CD4-positive, alpha-beta memory T cell (primary cell): Measurements from ENCODE around the gene FUOM. TPM values are rescaled to one million over a fixed set of nuclear protein-coding genes. Genes with fewer than 3 reads are reported as not detected.

Experiments
- CTCF ChIA-PET: fragments of 350-600 bp; sonication (Branson Sonifier 250); formaldehyde crosslinking; loops from one replicate; lab custom pipeline; 2021; ENCODE audit warnings: inconsistent platforms; ENCODE audit not compliant: partially characterized antibody; lab: Charles Lee
- POLR2A ChIA-PET: fragments of 350-600 bp; sonication (Branson Sonifier 250); formaldehyde crosslinking; loops from one replicate; lab custom pipeline; 2021; ENCODE audit not compliant: partially characterized antibody; lab: Charles Lee
- DNase-seq, 5 donors: peaks; one replicate each; pipeline versions ENCODE4 v3.0.0 to v3.0.0-alpha.2; 2020 to 2022; ENCODE audit warnings: mixed read lengths in 1 of 5
- H3K27ac ChIP-seq: one replicate; pipeline ENCODE4 v1.7.0; 2013; ENCODE audit warnings: low read depth, low read length
- H3K27me3 ChIP-seq: 2 replicates; pipeline ENCODE4 v1.7.0; 2013; ENCODE audit warnings: mild to moderate bottlenecking, low read length, moderate library complexity; ENCODE audit not compliant: insufficient read depth
- H3K36me3 ChIP-seq: 2 replicates; pipeline ENCODE4 v1.7.0; 2013; ENCODE audit warnings: mild to moderate bottlenecking, low read length, moderate library complexity; ENCODE audit not compliant: insufficient read depth
- H3K4me1 ChIP-seq: 2 replicates; pipeline ENCODE4 v1.7.0; 2013; ENCODE audit warnings: mild to moderate bottlenecking, low read length, moderate library complexity; ENCODE audit not compliant: insufficient read depth
- H3K4me3 ChIP-seq, 2 donors: one replicate each; pipeline ENCODE4 v1.7.0; 2013; ENCODE audit warnings: low read length in 2 of 2, mild to moderate bottlenecking in 1 of 2
- H3K9me3 ChIP-seq, 2 donors: one replicate each; pipeline ENCODE4 v1.7.0; 2013; ENCODE audit warnings: low read length in 2 of 2, control low read depth in 1 of 2; ENCODE audit not compliant: control insufficient read depth in 1 of 2
- H3K27ac Mint-ChIP-seq, 7 donors: one replicate each; pipeline ENCODE4 v1.8.0; 2020 to 2021; ENCODE audit warnings: mixed read lengths in 7 of 7, mild to moderate bottlenecking in 6 of 7, inconsistent platforms in 3 of 7, moderate library complexity in 3 of 7
- H3K27me3 Mint-ChIP-seq, 2 donors: one replicate each; pipeline ENCODE4 v1.8.0; 2020 to 2021; ENCODE audit warnings: mixed read lengths in 2 of 2
- H3K36me3 Mint-ChIP-seq, 2 donors: one replicate each; pipeline ENCODE4 v1.8.0; 2020 to 2021; ENCODE audit warnings: mixed read lengths in 2 of 2, inconsistent platforms in 1 of 2, mild to moderate bottlenecking in 1 of 2
- H3K4me1 Mint-ChIP-seq, 4 donors: one replicate each; pipeline ENCODE4 v1.8.0; 2020 to 2021; ENCODE audit warnings: mixed read lengths in 4 of 4, mild to moderate bottlenecking in 1 of 4
- H3K4me3 Mint-ChIP-seq, 8 donors: one replicate each; pipeline ENCODE4 v1.8.0; 2020 to 2021; ENCODE audit warnings: mixed read lengths in 8 of 8, mild to moderate bottlenecking in 7 of 8, moderate library complexity in 6 of 8, inconsistent platforms in 3 of 8
- H3K9me3 Mint-ChIP-seq, 8 donors: one replicate each; pipeline ENCODE4 v1.8.0; 2020 to 2021; ENCODE audit warnings: mixed read lengths in 8 of 8, mild to moderate bottlenecking in 5 of 8, inconsistent platforms in 3 of 8, moderate library complexity in 1 of 8
- intact Hi-C: fragments of 100-400 bp; cut with micrococcal nuclease; formaldehyde crosslinking; loops from one replicate; pipeline ENCODE4 v1.15.1; 2023
- polyA plus RNA-seq, 2 donors: library from polyadenylated mRNA; unstranded; fragments of 300-500 nt; fragmentation: Illumina TruSeq; gene quantifications; one replicate each; pipeline ENCODE4 v1.2.3, GENCODE V29; 2021
- total RNA-seq, 2 experiments: library from RNA; stranded (reverse); gene quantifications; one replicate each; pipeline ENCODE4 v1.2.3, GENCODE V29; 2021

FUOM gene
- total and polyA plus RNA-seq, 4 experiments from 2014 or later, result 15.6 to 18.1 (median 16.7) TPM

GRCh38 chr10:133335246-133336117 lies 22.3 kb downstream of the FUOM start:
- intact Hi-C loops, result loop anchor here (2.0 kb wide), 3 partner anchors 23 to 59 kb away; partner anchors contain the start of genes FUOM, MTG1, TUBGCP2 and ZNF511
- H3K4me3 ChIP-seq, result peak overlapping the region in 1 of 2 donors; percentile 57

GRCh38 chr10:133334503-133335245 lies 23.1 kb downstream of the FUOM start:
- Histone ChIP-seq H3K4me3 (peak overlapping the region in 1 of 2 donors; percentile 57), H3K36me3 (no peaks in the 10 kb centered on the region), H3K9me3 (no peaks in the 10 kb centered on the region), H3K4me1 (peaks cover 30% of the 10 kb centered on the region), H3K27me3 (no peaks in the 10 kb centered on the region), H3K27ac (peak overlapping the region; percentile 64)
- ChIA-PET POLR2A (interaction anchor here (1.0 to 3.3 kb wide), 6 partner anchors 10 to 59 kb away, joined by 3 to 25 read pairs (median 6); partner anchors contain the start of genes ECHS1 and MTG1), CTCF (no interaction called here)
- peaks cover under 1 to 2% of the 10 kb centered on the region in 2 donors for H3K27me3 Mint-ChIP-seq
- intact Hi-C loops, result loop anchor here (2.0 kb wide), 1 partner anchor 60 kb away; the partner anchor contains the start of gene MTG1
- peaks cover 0 to 7% (median 0%) of the 10 kb centered on the region in 8 donors for H3K9me3 Mint-ChIP-seq
- H3K27ac Mint-ChIP-seq, result peak overlapping the region in 6 of 7 donors; percentile 91 to 98 (median 94)
- H3K36me3 Mint-ChIP-seq, result no peaks in the 10 kb centered on the region
- peaks cover 3 to 25% (median 4%) of the 10 kb centered on the region in 4 donors for H3K4me1 Mint-ChIP-seq
- peak overlapping the region; percentile 38 to 90 (median 67) for H3K4me3 Mint-ChIP-seq
- DNase-seq, result peak in 1 of 5 donors; percentile 43

More at GRCh38 chr10:133335246-133336117, 22.3 kb downstream of the FUOM start:
- Mint-ChIP-seq H3K27me3 (peaks cover 0 to 1% of the 10 kb centered on the region in 2 donors), H3K4me1 (peaks cover 0 to 22% (median 3%) of the 10 kb centered on the region in 4 donors), H3K27ac (peak overlapping the region in 6 of 7 donors; percentile 90 to 98 (median 94)), H3K36me3 (no peaks in the 10 kb centered on the region), H3K9me3 (peaks cover 0 to 7% (median 0%) of the 10 kb centered on the region in 8 donors), H3K4me3 (peak overlapping the region; percentile 69 to 90 (median 78))
- H3K27me3 ChIP-seq, result no peaks in the 10 kb centered on the region
- no peaks in the 10 kb centered on the region for H3K9me3 ChIP-seq
- H3K27ac ChIP-seq, result peak overlapping the region; percentile 64
- peaks cover 25% of the 10 kb centered on the region for H3K4me1 ChIP-seq
- POLR2A ChIA-PET, result interaction anchor here (0.7 to 3.3 kb wide), 13 partner anchors 11 to 77 kb away, joined by 3 to 25 read pairs (median 5); partner anchors contain the start of genes ECHS1, FUOM and MTG1
- CTCF ChIA-PET, result interaction anchor here (1.4 kb wide), 1 partner anchor 8 kb away, joined by 4 read pairs; no protein-coding TSS in a partner anchor
- H3K36me3 ChIP-seq, result no peaks in the 10 kb centered on the region
- DNase-seq, result peak; percentile 85 to 95 (median 86)

GRCh38 chr10:133332936-133333699 lies 24.7 kb downstream of the FUOM start:
- peak overlapping the region in 2 of 8 donors; percentile 0 to 1 for H3K4me3 Mint-ChIP-seq

GRCh38 chr10:133329491-133330202 lies 28.2 kb downstream of the FUOM start:
- Histone ChIP-seq H3K27ac (no peak overlapping the region), H3K4me3 (no peak overlapping the region), H3K9me3 (no peaks in the 10 kb centered on the region), H3K4me1 (peaks cover 24% of the 10 kb centered on the region), H3K36me3 (no peaks in the 10 kb centered on the region), H3K27me3 (peaks cover 31% of the 10 kb centered on the region)
- Mint-ChIP-seq H3K4me1 (peaks cover 3 to 31% (median 12%) of the 10 kb centered on the region in 4 donors), H3K9me3 (peaks cover 0 to 7% (median 0%) of the 10 kb centered on the region in 8 donors), H3K27ac (peak overlapping the region in 2 of 7 donors; percentile 35 to 79), H3K4me3 (peak overlapping the region in 5 of 8 donors; percentile 21 to 63 (median 32)), H3K36me3 (no peaks in the 10 kb centered on the region), H3K27me3 (peaks cover 13 to 18% of the 10 kb centered on the region in 2 donors)
- ChIA-PET POLR2A (interaction anchor here (0.9 to 1.3 kb wide), 6 partner anchors 26 to 191 kb away, joined by 3 to 6 read pairs (median 3); partner anchors contain the start of gene PAOX), CTCF (interaction anchor here (0.6 to 3.2 kb wide), 57 partner anchors 9 to 1018 kb away, joined by 3 to 28 read pairs (median 5); partner anchors contain the start of genes ECHS1 and PRAP1)
- intact Hi-C loops, result loop anchor here (1.0 kb wide), 4 partner anchors 49 to 279 kb away; no protein-coding TSS in a partner anchor
- DNase-seq, result peak; percentile 77 to 84 (median 81)

More at GRCh38 chr10:133332936-133333699, 24.7 kb downstream of the FUOM start:
- Mint-ChIP-seq H3K27me3 (peaks cover 5 to 7% of the 10 kb centered on the region in 2 donors), H3K36me3 (no peaks in the 10 kb centered on the region), H3K4me1 (peaks cover 4 to 31% (median 8%) of the 10 kb centered on the region in 4 donors), H3K27ac (peak overlapping the region in 3 of 7 donors; percentile 6 to 78 (median 22)), H3K9me3 (peaks cover 0 to 7% (median 0%) of the 10 kb centered on the region in 8 donors)
- Histone ChIP-seq H3K27ac (no peak overlapping the region), H3K4me1 (peaks cover 34% of the 10 kb centered on the region), H3K27me3 (peaks cover 9% of the 10 kb centered on the region), H3K4me3 (no peak overlapping the region), H3K36me3 (no peaks in the 10 kb centered on the region), H3K9me3 (no peaks in the 10 kb centered on the region)
- intact Hi-C loops, result no loop called here
- peak in 1 of 5 donors; percentile 21 for DNase-seq
- POLR2A ChIA-PET, result interaction anchor here (0.8 kb wide), 1 partner anchor 25 kb away, joined by 3 read pairs; no protein-coding TSS in a partner anchor
- CTCF ChIA-PET, result no interaction called here

GRCh38 chr10:133328358-133329343 lies 29.2 kb downstream of the FUOM start:
- Mint-ChIP-seq H3K9me3 (peaks cover 0 to 5% (median 0%) of the 10 kb centered on the region in 8 donors), H3K4me3 (no peak overlapping the region), H3K36me3 (no peaks in the 10 kb centered on the region), H3K27me3 (peaks cover 13 to 18% of the 10 kb centered on the region in 2 donors), H3K27ac (peak overlapping the region in 1 of 7 donors; percentile 79), H3K4me1 (peaks cover 2 to 30% (median 12%) of the 10 kb centered on the region in 4 donors)
- no peak overlapping the region for H3K27ac ChIP-seq
- DNase-seq, result peak in 1 of 5 donors; percentile 39
- ChIA-PET POLR2A (interaction anchor here (0.9 to 1.3 kb wide), 3 partner anchors 27 to 49 kb away, joined by 3 to 6 read pairs (median 3); partner anchors contain the start of genes FUOM and PAOX), CTCF (interaction anchor here (0.6 to 3.2 kb wide), 58 partner anchors 8 to 290 kb away, joined by 3 to 28 read pairs (median 5); partner anchors contain the start of genes CALY, ECHS1 and PRAP1)
- peaks cover 24% of the 10 kb centered on the region for H3K4me1 ChIP-seq
- H3K36me3 ChIP-seq, result no peaks in the 10 kb centered on the region
- H3K27me3 ChIP-seq, result peaks cover 31% of the 10 kb centered on the region
- H3K4me3 ChIP-seq, result no peak overlapping the region
- intact Hi-C loops, result loop anchor here (1.0 kb wide), 4 partner anchors 50 to 280 kb away; no protein-coding TSS in a partner anchor
- no peaks in the 10 kb centered on the region for H3K9me3 ChIP-seq
